ENCODE data around the gene TMEM79. TPM values are rescaled to one million over a fixed set of nuclear protein-coding genes. Genes with fewer than 3 reads are reported as not detected.
"Not testable (repeated sequence)": the region's sequence is repeated elsewhere in the genome, so short reads cannot be mapped to it uniquely, and the experiment has no call there.

The TMEM79 gene
- total RNA-seq, 6 experiments from 2014 or later: 2.0 to 2.7 (median 2.1) TPM

GRCh38 chr1:156316909-156317308 is 32.8 kb downstream of the TMEM79 start:
- Mint-ChIP-seq H3K27ac (0 out of 2 replicates have a peak overlapping the region, but pooled peaks have one; percentile 16), H3K36me3 (ENCODE audit: low read depth) (peaks cover 48% of the 10 kb centered on the region), H3K4me1 (ENCODE audit: low read depth) (peaks cover 16% of the 10 kb centered on the region), H3K27me3 (ENCODE audit: insufficient read depth) (no peaks in the 10 kb centered on the region), H3K4me3 (no peak overlapping the region), H3K9me3 (no peaks in the 10 kb centered on the region)
- DNase-seq: no peak
- no peak for TF ChIP-seq CTCF (IDR thresholded peaks at IDR 0.05)

GRCh38 chr1:156319664-156320063 is 35.5 kb downstream of the TMEM79 start:
- peak; percentile 84 for TF ChIP-seq CTCF (IDR thresholded peaks at IDR 0.05)
- Mint-ChIP-seq H3K27me3 (ENCODE audit: insufficient read depth) (no peaks in the 10 kb centered on the region; the same call in 1 of the 2 replicates), H3K27ac (no peak overlapping the region), H3K4me3 (no peak overlapping the region), H3K4me1 (ENCODE audit: low read depth) (peaks cover 21% of the 10 kb centered on the region), H3K9me3 (no peaks in the 10 kb centered on the region), H3K36me3 (ENCODE audit: low read depth) (peaks cover 35% of the 10 kb centered on the region)
- DNase-seq: peak; percentile 36

GRCh38 chr1:156320560-156320959 is 36.4 kb downstream of the TMEM79 start:
- H3K4me1 Mint-ChIP-seq (ENCODE audit: low read depth): peaks cover 21% of the 10 kb centered on the region
- no peak overlapping the region for H3K4me3 Mint-ChIP-seq
- peaks cover 35% of the 10 kb centered on the region for H3K36me3 Mint-ChIP-seq (ENCODE audit: low read depth)

GRCh38 chr1:156323179-156323578 is 39.1 kb downstream of the TMEM79 start:
- H3K9me3 Mint-ChIP-seq: not testable (repeated sequence)
- H3K36me3 Mint-ChIP-seq (ENCODE audit: low read depth): peaks cover 28% of the 10 kb centered on the region

More at GRCh38 chr1:156320560-156320959, 36.4 kb downstream of the TMEM79 start:
- no peaks in the 10 kb centered on the region; the same call in 1 of the 2 replicates for H3K27me3 Mint-ChIP-seq (ENCODE audit: insufficient read depth)
- TF ChIP-seq CTCF (IDR thresholded peaks at IDR 0.05): no peak
- H3K9me3 Mint-ChIP-seq: no peaks in the 10 kb centered on the region
- H3K27ac Mint-ChIP-seq: no peak overlapping the region; the same call in none of the 2 replicates
- no peak for DNase-seq

GRCh38 chr1:156336242-156336641 is 52.1 kb downstream of the TMEM79 start:
- H3K27ac Mint-ChIP-seq: 0 out of 2 replicates have a peak overlapping the region, but pooled peaks have one; percentile 11
- H3K27me3 Mint-ChIP-seq (ENCODE audit: insufficient read depth): peaks cover 4% of the 10 kb centered on the region; the same call in 1 of the 2 replicates
- peaks cover 19% of the 10 kb centered on the region for H3K4me1 Mint-ChIP-seq (ENCODE audit: low read depth)
- H3K9me3 Mint-ChIP-seq: peaks cover 12% of the 10 kb centered on the region; the same call in 1 of the 2 replicates
- no peak for DNase-seq
- peak; percentile 59 for TF ChIP-seq CTCF (IDR thresholded peaks at IDR 0.05)
- H3K4me3 Mint-ChIP-seq: peak overlapping the region; percentile 97
- H3K36me3 Mint-ChIP-seq (ENCODE audit: low read depth): peaks cover 41% of the 10 kb centered on the region

More at GRCh38 chr1:156323179-156323578, 39.1 kb downstream of the TMEM79 start:
- H3K27me3 Mint-ChIP-seq (ENCODE audit: insufficient read depth); H3K4me3 Mint-ChIP-seq: not testable (repeated sequence)
- peak overlapping the region; percentile 64 for H3K27ac Mint-ChIP-seq
- DNase-seq: peak; percentile 51
- H3K4me1 Mint-ChIP-seq (ENCODE audit: low read depth): peaks cover 21% of the 10 kb centered on the region

GRCh38 chr1:156337052-156337887 is 53.1 kb downstream of the TMEM79 start:
- Mint-ChIP-seq H3K9me3 (peaks cover 12% of the 10 kb centered on the region; the same call in 1 of the 2 replicates), H3K36me3 (ENCODE audit: low read depth) (peaks cover 41% of the 10 kb centered on the region), H3K4me3 (peak overlapping the region; percentile 97), H3K4me1 (ENCODE audit: low read depth) (peaks cover 22% of the 10 kb centered on the region), H3K27me3 (ENCODE audit: insufficient read depth) (peaks cover 4% of the 10 kb centered on the region; the same call in 1 of the 2 replicates), H3K27ac (peak overlapping the region; percentile 84)
- DNase-seq: no peak
- TF ChIP-seq CTCF (IDR thresholded peaks at IDR 0.05): no peak
